PC-3 (cell line): ENCODE data around the gene FBXL13.

Experiments used
- EZH2 ChIP-seq: fragments of 300-600 bp; sonication (generic); IDR thresholded peaks from one replicate; pipeline ENCODE4 v1.6.1; 2017; ENCODE audit warnings: antibody characterized with exemption, mild to moderate bottlenecking, low read length; ENCODE audit not compliant: unreplicated experiment
- EZH2phosphoT487 ChIP-seq: fragments of 300-600 bp; sonication (generic); IDR thresholded peaks from 2 replicates; pipeline ENCODE4 v1.6.1; 2018; ENCODE audit warnings: mild to moderate bottlenecking, antibody characterized with exemption, low read length, borderline replicate concordance
- TF ChIP-seq, protein P1 (sequence below): fragments of 300-600 bp; sonication (generic); conservative IDR thresholded peaks from 2 replicates; pipeline ENCODE4 v1.5.1; 2017; ENCODE audit warnings: antibody characterized with exemption, low read depth, mild to moderate bottlenecking, low read length

DNA sequence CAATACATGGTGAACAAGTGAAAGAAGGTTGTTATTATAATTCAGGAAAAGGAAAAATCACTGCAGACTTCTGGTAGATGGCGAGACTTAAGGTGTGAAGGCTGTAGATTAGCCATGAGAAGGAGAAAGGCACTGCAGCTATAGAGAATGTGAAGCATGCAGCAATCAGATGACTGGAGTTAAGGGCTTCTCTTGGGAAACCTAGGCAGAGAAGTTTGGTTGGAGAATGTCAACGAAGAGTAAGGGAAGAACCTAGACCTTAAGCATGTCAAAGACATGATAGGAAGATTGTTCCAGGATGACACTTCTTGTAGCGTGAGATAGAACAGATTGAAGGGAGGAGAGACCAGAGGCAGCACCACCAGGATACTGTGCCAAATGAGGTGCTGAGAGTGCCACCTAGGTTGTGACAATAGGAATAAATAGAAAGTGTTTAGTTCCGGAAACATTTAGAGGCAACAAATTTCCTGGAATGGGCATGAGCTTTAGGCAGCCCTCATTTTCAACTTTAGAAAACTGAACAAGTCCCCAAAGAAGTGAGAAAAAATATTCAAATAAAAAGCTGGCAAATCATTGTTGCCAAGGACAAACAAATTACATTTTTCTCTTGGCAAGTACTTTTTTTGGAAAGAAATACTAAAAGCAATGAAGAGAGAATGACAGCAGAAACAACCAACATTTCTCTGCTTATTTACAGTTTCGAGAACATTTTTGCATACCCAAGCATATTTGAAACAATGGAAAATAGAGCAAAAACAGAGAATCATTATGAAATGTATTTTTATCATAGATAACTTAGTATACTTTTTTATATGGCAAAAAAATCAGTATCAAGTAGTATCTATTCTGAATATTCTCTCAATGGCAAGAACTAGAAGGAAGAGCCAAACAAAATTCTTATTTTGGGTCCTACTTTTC lies 156.9 kb downstream of the FBXL13 start:
- TF ChIP-seq, protein P1, sequence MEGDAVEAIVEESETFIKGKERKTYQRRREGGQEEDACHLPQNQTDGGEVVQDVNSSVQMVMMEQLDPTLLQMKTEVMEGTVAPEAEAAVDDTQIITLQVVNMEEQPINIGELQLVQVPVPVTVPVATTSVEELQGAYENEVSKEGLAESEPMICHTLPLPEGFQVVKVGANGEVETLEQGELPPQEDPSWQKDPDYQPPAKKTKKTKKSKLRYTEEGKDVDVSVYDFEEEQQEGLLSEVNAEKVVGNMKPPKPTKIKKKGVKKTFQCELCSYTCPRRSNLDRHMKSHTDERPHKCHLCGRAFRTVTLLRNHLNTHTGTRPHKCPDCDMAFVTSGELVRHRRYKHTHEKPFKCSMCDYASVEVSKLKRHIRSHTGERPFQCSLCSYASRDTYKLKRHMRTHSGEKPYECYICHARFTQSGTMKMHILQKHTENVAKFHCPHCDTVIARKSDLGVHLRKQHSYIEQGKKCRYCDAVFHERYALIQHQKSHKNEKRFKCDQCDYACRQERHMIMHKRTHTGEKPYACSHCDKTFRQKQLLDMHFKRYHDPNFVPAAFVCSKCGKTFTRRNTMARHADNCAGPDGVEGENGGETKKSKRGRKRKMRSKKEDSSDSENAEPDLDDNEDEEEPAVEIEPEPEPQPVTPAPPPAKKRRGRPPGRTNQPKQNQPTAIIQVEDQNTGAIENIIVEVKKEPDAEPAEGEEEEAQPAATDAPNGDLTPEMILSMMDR: peak; percentile 31; the same call in 1 of the 2 replicates
- no peak for TF ChIP-seq EZH2
- TF ChIP-seq EZH2phosphoT487: no peak
